ENCODE results near the gene WNK3.

Gene WNK3

DNA sequence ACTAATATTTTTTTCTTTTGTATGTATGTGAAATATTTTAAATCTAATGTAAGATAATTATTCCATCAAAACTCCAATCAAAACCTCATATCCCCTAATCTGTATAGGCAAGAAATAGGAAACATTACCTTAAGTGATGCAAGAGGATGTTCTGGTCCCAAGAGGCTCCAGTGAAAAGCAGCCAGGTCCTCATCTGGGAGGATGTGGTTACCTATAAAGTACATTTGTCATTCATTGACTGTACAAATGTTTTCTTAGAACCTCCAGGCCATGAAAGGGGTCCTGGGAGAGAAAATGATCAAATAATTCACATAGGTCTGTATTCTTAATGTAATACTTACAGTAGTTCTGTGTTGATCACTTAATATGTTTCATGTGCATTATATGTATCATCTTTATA is 200.3 kb downstream of the WNK3 start:
- DNase-seq, result no peak

All from activated naive CD4-positive, alpha-beta T cell (primary cell).